GM18505 (cell line): ENCODE results near the gene SNRPN.

Experiments used
- ATAC-seq: cut with Tn5 transposase; IDR thresholded peaks from one replicate; pipeline ENCODE4 v1.9.1; 2021; ENCODE audit not compliant: unreplicated experiment
- POLR2A ChIP-seq: IDR thresholded peaks from 4 replicates; pipeline ENCODE4 v1.6.1; 2011; ENCODE audit warnings: borderline replicate concordance; ENCODE audit not compliant: insufficient read depth, insufficient read length; ENCODE audit errors: extremely low read depth

The SNRPN gene

DNA sequence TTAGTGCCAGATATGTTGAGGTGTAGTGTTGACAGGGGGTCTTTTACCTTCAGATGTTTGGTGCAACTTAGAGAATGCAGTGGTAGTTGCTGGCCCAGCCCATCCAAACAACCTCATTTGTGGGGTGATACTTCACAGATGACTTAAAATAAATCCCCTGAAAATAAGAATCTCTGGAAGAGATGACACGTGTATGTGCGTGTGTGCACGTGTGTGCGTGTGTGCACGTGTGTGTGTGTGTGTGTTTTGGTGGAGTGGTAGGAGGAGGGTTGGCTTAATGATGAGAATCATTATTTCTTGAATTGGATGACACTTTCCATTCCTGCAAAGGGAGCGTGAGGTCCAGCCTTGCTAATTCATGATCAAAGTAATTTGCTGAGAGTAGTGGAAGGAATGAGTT, 31.9 kb downstream of the SNRPN start:
- TF ChIP-seq POLR2A, result no peak
- no peak for ATAC-seq

DNA sequence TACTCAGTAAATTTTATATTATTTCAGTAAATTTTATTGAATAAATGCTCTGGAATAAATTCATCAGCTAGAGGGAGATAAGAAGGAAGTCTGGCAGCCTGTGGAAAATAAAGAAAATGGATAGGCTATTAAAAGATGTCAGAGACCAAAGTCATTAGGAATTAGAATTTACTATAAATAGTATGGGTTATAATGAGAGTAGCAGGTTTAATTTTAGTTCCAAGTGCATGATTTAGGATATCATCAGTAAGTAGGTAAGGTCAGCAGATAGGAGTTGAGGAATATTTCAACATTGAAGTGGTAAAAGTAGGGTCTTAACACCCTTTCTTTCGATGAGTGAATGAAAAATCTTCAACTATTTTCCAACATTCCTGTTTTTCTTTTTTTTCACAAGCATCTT, 64.6 kb downstream of the SNRPN start:
- no peak for TF ChIP-seq POLR2A
- no peak for ATAC-seq

DNA sequence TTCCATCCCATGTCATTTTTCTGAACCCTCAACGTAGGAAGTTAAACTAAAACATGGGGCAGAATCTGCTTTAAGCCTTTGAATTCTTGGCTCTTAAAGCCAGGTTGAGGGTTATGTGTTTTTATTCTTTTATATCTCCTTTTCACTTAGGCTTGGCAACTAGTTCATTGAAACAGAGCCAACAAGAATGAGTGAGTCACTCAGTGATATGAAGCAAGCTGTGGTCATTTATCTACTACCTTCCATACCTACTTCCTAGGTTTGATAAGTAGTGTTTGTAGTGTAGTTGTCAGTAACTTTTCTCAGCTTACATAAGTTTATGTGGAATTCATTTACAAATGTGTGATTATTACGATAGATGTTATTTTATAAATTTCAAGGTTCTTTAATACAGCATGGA, 67.4 kb downstream of the SNRPN start:
- ATAC-seq, result no peak
- TF ChIP-seq POLR2A, result no peak
